Measurements from ENCODE around the gene EPHB1.

GRCh38 chr3:134993011-134993410 is 198.0 kb downstream of the EPHB1 start:
- TF ChIP-seq POLR2A (IDR thresholded peaks at IDR 0.05) = no peak
- no peak for TF ChIP-seq CTCF (IDR thresholded peaks at IDR 0.05)

Measured in uterus (tissue), 2 donors.